Measurements from ENCODE around the gene SLAMF6.

- TF ChIP-seq POLR2A (IDR thresholded peaks at IDR 0.05) (no peak), CTCF (IDR thresholded peaks at IDR 0.05) (no peak)
Observed at GRCh38 chr1:160569806-160570205, 46.8 kb upstream of the SLAMF6 start.

All from lower leg skin (tissue), 3 donors.